ENCODE results near the gene NCK2. TPM values are rescaled to one million over a fixed set of nuclear protein-coding genes. Genes with fewer than 3 reads are reported as not detected.

NCK2 gene
- total and polyA plus RNA-seq, 2 donors = 14.5 to 31.4 TPM

DNA sequence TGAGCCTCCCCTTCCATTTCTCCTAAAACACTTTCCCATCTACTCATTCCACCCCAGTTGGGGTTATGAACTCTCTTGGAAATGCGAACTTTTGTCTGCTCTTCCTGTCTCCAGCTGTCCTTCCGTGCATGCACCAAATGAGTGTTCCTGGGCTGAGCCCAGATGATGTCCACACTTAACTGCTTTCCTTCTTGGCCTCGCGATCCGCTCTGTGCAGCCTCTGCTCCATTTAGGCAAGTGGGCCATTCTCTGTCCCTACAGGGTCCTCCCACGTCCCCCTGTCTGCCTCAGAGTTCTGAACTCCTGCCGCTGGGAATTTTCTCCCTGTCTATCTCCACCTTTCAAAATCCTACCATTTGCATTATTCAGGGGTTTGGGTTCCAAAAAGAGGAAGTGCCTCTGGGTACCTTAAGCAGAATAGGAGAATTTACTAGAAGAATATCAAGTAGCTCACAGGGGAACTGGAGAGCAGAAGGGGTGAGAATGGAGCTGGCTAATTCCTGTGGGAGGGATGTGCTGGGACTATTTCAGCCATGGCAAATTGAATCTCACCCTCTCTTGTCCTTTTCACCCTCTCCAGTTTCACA lies 4.7 kb upstream of the NCK2 start:
- DNase-seq (ENCODE audit: low read depth in 6 of 9, low spot score in 9 of 9) = no peak
- Histone ChIP-seq H3K4me1 (ENCODE audit: control insufficient read depth in 2 of 2, insufficient read depth in 2 of 2, low read length in 2 of 2) (peaks cover 11 to 26% of the 10 kb centered on the region in 2 donors), H3K27ac (ENCODE audit: low read depth in 1 of 2, low read length in 1 of 2) (no peak overlapping the region), H3K27me3 (ENCODE audit: control insufficient read depth in 2 of 2, insufficient read depth in 1 of 2, low read length in 1 of 2) (no peaks in the 10 kb centered on the region), H3K36me3 (ENCODE audit: control insufficient read depth in 2 of 2, insufficient read depth in 2 of 2, low read length in 1 of 2) (no peaks in the 10 kb centered on the region), H3K4me3 (ENCODE audit: low read length in 2 of 2) (no peak overlapping the region), H3K9me3 (ENCODE audit: control insufficient read depth in 2 of 2, insufficient read depth in 1 of 2, low read length in 1 of 2) (peaks cover 0 to 3% of the 10 kb centered on the region in 2 donors)
- whole genome bisulfite sequencing = 97% methylated on average over 7 of the region's 7 CpGs

DNA sequence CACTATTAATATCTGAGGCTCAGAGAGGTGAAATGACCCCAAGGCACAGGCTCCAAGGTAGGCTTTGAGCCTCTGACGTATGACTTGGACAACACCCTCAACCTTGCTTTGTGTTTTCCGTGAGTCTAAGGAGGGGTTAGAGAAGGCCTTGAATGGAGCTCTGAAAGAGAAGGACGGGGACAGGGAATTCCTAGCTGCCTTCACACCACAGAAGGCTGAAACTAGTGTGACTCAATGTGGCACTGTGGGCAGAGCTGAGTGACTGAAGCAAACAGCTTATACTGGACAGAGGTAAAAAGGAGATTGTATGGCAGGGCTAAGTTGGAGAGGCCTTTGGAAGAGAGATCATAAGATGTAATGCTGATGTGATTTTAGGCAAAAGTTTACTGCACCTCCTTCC lies 3.5 kb upstream of the NCK2 start:
- Histone ChIP-seq H3K36me3 (ENCODE audit: control insufficient read depth in 2 of 2, insufficient read depth in 2 of 2, low read length in 1 of 2) (no peaks in the 10 kb centered on the region), H3K4me3 (ENCODE audit: low read length in 2 of 2) (no peak overlapping the region), H3K4me1 (ENCODE audit: control insufficient read depth in 2 of 2, insufficient read depth in 2 of 2, low read length in 2 of 2) (peaks cover 11 to 30% of the 10 kb centered on the region in 2 donors), H3K27ac (ENCODE audit: low read depth in 1 of 2, low read length in 1 of 2) (no peak overlapping the region), H3K9me3 (ENCODE audit: control insufficient read depth in 2 of 2, insufficient read depth in 1 of 2, low read length in 1 of 2) (no peaks in the 10 kb centered on the region), H3K27me3 (ENCODE audit: control insufficient read depth in 2 of 2, insufficient read depth in 1 of 2, low read length in 1 of 2) (no peaks in the 10 kb centered on the region)
- WGBS = 99% methylated on average over 3 of the region's 3 CpGs
- no peak for DNase-seq (ENCODE audit: low read depth in 6 of 9, low spot score in 9 of 9)

DNA sequence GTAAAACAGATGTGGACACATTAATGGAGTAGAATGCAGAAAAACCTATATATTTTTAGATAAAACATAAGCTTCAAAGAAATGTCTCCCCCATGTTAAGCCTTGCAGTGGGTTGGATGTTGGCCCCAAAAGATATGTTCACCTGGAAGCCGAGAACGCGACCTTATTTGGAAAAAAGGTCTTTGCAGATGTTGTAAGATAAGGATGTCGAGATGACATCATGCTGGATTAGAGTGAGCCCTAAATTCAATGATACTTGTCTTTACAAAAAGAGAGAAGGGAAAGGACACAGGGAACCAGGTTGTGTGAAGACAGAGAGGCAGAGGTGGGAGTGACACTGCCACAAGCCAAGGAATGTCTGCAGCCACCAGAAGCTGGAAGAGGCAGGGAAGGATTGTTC lies 3.1 kb upstream of the NCK2 start:
- Histone ChIP-seq H3K9me3 (ENCODE audit: control insufficient read depth in 2 of 2, insufficient read depth in 1 of 2, low read length in 1 of 2) (no peaks in the 10 kb centered on the region), H3K27me3 (ENCODE audit: control insufficient read depth in 2 of 2, insufficient read depth in 1 of 2, low read length in 1 of 2) (no peaks in the 10 kb centered on the region), H3K36me3 (ENCODE audit: control insufficient read depth in 2 of 2, insufficient read depth in 2 of 2, low read length in 1 of 2) (peaks cover 0 to under 1% of the 10 kb centered on the region in 2 donors), H3K27ac (ENCODE audit: low read depth in 1 of 2, low read length in 1 of 2) (no peak overlapping the region), H3K4me3 (ENCODE audit: low read length in 2 of 2) (no peak overlapping the region), H3K4me1 (ENCODE audit: control insufficient read depth in 2 of 2, insufficient read depth in 2 of 2, low read length in 2 of 2) (peaks cover 13 to 35% of the 10 kb centered on the region in 2 donors)
- no peak for DNase-seq (ENCODE audit: low read depth in 6 of 9, low spot score in 9 of 9)
- WGBS = 98% methylated on average over 4 of the region's 4 CpGs

DNA sequence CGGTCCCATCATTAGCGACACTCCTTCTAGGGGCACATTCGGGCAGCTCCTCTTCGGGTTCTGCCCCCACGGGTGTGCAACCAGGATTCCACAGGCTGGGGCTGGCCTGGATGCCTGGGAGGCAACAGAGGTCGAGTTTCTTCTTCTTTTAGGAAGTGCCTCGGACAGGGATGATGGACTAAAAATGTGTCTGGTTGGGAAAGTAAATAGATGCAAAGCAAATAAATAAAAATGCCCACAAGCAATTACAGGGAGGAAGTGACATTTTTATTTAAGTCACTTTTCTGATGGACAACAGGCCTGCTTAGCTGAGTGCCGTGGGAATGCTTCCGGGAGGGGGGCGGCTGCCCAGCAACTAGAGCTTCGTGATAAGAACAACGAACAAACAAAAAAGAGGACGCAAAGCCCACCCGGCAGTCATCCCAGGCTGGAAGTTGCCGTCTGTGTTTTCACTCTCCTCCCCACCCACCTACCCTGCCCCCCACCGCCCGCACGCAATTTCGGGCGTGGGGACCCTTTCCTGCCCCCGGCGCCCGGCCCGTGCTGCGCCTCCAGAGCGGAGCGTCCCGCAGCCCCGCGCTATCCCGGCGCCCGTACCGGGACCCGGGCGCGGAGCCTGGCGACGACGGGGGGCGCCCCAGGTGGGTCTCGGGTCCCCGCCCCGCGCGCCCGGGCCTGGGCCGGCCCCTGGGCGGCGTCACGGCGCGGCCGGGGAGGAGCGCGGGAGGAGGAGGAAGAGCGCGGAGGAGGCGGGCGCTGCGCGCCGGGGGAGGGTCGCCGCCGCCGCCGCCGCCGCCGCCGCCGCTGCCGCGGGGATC lies 412 bp upstream of the NCK2 start:
- no peaks in the 10 kb centered on the region for H3K9me3 ChIP-seq (ENCODE audit: control insufficient read depth in 2 of 2, insufficient read depth in 1 of 2, low read length in 1 of 2)
- peaks cover 17 to 41% of the 10 kb centered on the region in 2 donors for H3K4me1 ChIP-seq (ENCODE audit: control insufficient read depth in 2 of 2, insufficient read depth in 2 of 2, low read length in 2 of 2)
- peaks cover 4 to 9% of the 10 kb centered on the region in 2 donors for H3K36me3 ChIP-seq (ENCODE audit: control insufficient read depth in 2 of 2, insufficient read depth in 2 of 2, low read length in 1 of 2)
- peak overlapping the region; percentile 19 to 87 for H3K27ac ChIP-seq (ENCODE audit: low read depth in 1 of 2, low read length in 1 of 2)
- no peaks in the 10 kb centered on the region for H3K27me3 ChIP-seq (ENCODE audit: control insufficient read depth in 2 of 2, insufficient read depth in 1 of 2, low read length in 1 of 2)
- peak overlapping the region; percentile 49 to 92 for H3K4me3 ChIP-seq (ENCODE audit: low read length in 2 of 2)
- WGBS = 6% methylated on average over 75 of the region's 75 CpGs
- DNase-seq (ENCODE audit: low read depth in 6 of 9, low spot score in 9 of 9) = peak in 6 of 9 donors; percentile 38 to 87 (median 72)

DNA sequence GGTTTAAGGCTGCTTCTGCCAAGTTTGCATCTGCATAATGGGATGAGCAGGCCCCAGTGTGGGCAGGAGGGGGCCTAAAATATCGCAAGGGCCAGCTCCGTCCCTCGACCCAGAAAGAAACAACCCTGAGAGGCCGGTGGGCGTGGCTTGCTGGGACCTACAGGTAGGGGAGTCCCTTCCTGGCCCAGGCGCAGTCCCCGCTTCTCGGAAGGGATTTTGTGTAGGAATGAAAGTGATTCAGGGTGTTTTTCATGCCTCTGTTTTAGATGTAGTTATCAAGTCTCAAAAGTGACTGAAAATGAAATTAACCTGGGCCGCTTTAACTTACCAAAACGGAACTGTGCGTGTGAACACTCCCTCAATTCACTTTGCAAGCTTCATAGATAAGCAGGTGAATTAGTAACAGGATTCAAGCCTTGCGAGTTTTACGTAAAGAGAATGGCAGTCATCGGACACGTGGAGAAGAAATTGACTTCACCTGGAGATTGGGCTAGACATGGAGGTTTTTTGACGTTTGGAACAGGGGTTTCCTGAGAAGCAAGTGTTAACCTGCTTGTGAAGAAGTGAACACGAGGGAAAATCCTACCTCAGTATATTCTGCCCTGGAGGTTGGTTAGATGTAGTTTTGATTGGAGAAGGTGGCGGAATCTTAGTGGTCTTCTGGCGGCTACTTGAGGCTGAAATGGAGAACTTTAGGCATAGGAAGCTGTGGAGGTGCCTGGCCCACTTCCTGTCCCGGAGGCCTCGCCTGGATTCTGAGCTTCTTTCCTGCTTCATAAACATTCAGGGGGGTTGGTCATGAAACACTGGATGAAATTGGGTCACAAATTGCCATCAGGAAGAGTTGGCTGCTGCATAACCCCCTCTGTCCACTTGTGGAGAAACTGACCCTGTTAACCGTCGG lies 1.7 kb downstream of the NCK2 start:
- H3K27ac ChIP-seq (ENCODE audit: low read depth in 1 of 2, low read length in 1 of 2) = peak overlapping the region; percentile 38 to 87
- DNase-seq (ENCODE audit: low read depth in 6 of 9, low spot score in 9 of 9) = peak in 5 of 9 donors; percentile 39 to 71 (median 44)
- 26% methylated on average over 23 of the region's 23 CpGs for WGBS
- peaks cover 10 to 15% of the 10 kb centered on the region in 2 donors for H3K36me3 ChIP-seq (ENCODE audit: control insufficient read depth in 2 of 2, insufficient read depth in 2 of 2, low read length in 1 of 2)
- peaks cover 0 to 4% of the 10 kb centered on the region in 2 donors for H3K9me3 ChIP-seq (ENCODE audit: control insufficient read depth in 2 of 2, insufficient read depth in 1 of 2, low read length in 1 of 2)
- peaks cover 11 to 40% of the 10 kb centered on the region in 2 donors for H3K4me1 ChIP-seq (ENCODE audit: control insufficient read depth in 2 of 2, insufficient read depth in 2 of 2, low read length in 2 of 2)
- no peaks in the 10 kb centered on the region for H3K27me3 ChIP-seq (ENCODE audit: control insufficient read depth in 2 of 2, insufficient read depth in 1 of 2, low read length in 1 of 2)
- H3K4me3 ChIP-seq (ENCODE audit: low read length in 2 of 2) = peak overlapping the region; percentile 68 to 92

DNA sequence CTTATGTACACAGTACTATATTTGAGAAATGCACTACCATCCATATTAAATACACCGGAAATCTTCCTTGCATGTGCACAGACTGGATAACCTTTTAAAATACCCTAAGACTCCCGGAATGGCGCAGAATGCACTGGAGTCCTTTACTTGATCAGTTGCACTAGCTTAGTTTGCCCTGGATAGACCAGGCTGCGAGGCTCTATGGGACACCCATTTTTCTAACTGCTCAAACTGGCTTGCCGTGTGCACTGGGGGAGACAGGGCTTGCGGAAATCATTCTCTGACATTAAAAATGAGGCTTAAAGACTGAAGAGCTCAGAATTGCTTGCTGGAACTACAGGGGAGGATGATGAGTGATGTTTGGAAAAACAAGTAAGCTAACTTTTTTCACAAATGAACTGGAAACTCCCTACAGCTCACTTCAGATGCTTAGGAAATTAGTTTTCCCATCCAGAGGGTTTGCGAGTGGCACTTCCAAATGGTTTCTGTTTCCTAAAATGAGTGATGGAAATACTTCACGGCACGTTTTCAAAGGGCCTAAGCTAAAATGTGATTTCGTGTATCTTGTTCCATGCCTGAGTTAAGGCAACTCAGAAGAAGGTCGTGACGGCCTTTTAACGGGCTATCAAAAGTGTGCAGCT lies 2.7 kb downstream of the NCK2 start:
- peaks cover 11 to 40% of the 10 kb centered on the region in 2 donors for H3K4me1 ChIP-seq (ENCODE audit: control insufficient read depth in 2 of 2, insufficient read depth in 2 of 2, low read length in 2 of 2)

DNA sequence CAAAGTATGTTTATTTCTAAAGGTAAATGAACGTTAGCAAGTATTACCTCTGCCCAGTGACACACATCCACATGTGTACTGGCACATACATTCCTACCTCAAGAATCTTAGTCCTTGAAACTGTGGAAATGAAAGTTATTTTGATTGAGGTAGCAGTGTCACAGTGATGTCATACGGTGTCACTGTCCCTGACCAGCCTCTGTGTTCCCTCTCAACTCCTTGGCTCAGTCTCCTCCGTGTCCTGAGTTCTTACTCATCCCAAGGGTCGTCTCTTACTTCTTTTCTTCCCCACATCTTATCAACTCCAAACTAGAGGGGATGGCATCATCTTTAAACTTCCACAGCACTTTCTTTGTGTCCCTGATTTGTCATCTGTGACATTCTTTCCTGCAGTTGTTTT lies 3.3 kb downstream of the NCK2 start:
- H3K27me3 ChIP-seq (ENCODE audit: control insufficient read depth in 2 of 2, insufficient read depth in 1 of 2, low read length in 1 of 2) = no peaks in the 10 kb centered on the region
- H3K4me3 ChIP-seq (ENCODE audit: low read length in 2 of 2) = no peak overlapping the region
- H3K27ac ChIP-seq (ENCODE audit: low read depth in 1 of 2, low read length in 1 of 2) = no peak overlapping the region
- H3K36me3 ChIP-seq (ENCODE audit: control insufficient read depth in 2 of 2, insufficient read depth in 2 of 2, low read length in 1 of 2) = peaks cover 10 to 17% of the 10 kb centered on the region in 2 donors
- peaks cover 11 to 41% of the 10 kb centered on the region in 2 donors for H3K4me1 ChIP-seq (ENCODE audit: control insufficient read depth in 2 of 2, insufficient read depth in 2 of 2, low read length in 2 of 2)
- no peak for DNase-seq (ENCODE audit: low read depth in 6 of 9, low spot score in 9 of 9)
- WGBS = 91% methylated on average over 4 of the region's 4 CpGs
- H3K9me3 ChIP-seq (ENCODE audit: control insufficient read depth in 2 of 2, insufficient read depth in 1 of 2, low read length in 1 of 2) = peaks cover 0 to 4% of the 10 kb centered on the region in 2 donors

More for the DNA sequence above, 2.7 kb downstream of the NCK2 start:
- no peak for DNase-seq (ENCODE audit: low read depth in 6 of 9, low spot score in 9 of 9)
- 93% methylated on average over 13 of the region's 13 CpGs for WGBS
- peak overlapping the region in 1 of 2 donors; percentile 38 for H3K27ac ChIP-seq (ENCODE audit: low read depth in 1 of 2, low read length in 1 of 2)
- H3K27me3 ChIP-seq (ENCODE audit: control insufficient read depth in 2 of 2, insufficient read depth in 1 of 2, low read length in 1 of 2) = no peaks in the 10 kb centered on the region
- H3K36me3 ChIP-seq (ENCODE audit: control insufficient read depth in 2 of 2, insufficient read depth in 2 of 2, low read length in 1 of 2) = peaks cover 10 to 17% of the 10 kb centered on the region in 2 donors
- H3K9me3 ChIP-seq (ENCODE audit: control insufficient read depth in 2 of 2, insufficient read depth in 1 of 2, low read length in 1 of 2) = peaks cover 0 to 4% of the 10 kb centered on the region in 2 donors
- H3K4me3 ChIP-seq (ENCODE audit: low read length in 2 of 2) = peak overlapping the region in 1 of 2 donors; percentile 68

DNA sequence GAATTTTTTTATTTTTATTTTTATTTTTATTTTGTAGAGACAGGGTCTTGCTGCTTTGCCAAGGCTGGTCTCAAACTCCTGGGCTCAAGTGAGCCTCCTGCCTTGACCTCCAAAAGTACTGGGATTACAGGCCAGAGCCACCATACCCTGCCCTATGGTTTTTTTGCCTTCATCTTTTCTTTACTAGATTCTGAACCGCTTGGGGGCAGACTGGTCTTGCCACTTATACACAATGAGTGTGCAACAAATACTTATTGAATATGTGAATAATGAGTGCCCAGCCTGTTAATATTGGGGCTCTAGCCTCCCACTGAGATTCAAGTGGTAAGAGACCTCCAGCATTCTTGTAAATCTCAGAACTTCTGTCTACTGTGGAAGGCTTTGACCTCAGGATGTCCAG lies 3.9 kb downstream of the NCK2 start:
- Histone ChIP-seq H3K36me3 (ENCODE audit: control insufficient read depth in 2 of 2, insufficient read depth in 2 of 2, low read length in 1 of 2) (peaks cover 10 to 21% of the 10 kb centered on the region in 2 donors), H3K27ac (ENCODE audit: low read depth in 1 of 2, low read length in 1 of 2) (peak overlapping the region in 1 of 2 donors; percentile 33), H3K4me1 (ENCODE audit: control insufficient read depth in 2 of 2, insufficient read depth in 2 of 2, low read length in 2 of 2) (peaks cover 17 to 43% of the 10 kb centered on the region in 2 donors), H3K27me3 (ENCODE audit: control insufficient read depth in 2 of 2, insufficient read depth in 1 of 2, low read length in 1 of 2) (no peaks in the 10 kb centered on the region), H3K9me3 (ENCODE audit: control insufficient read depth in 2 of 2, insufficient read depth in 1 of 2, low read length in 1 of 2) (peaks cover 0 to 4% of the 10 kb centered on the region in 2 donors), H3K4me3 (ENCODE audit: low read length in 2 of 2) (no peak overlapping the region)
- no peak for DNase-seq (ENCODE audit: low read depth in 6 of 9, low spot score in 9 of 9)
- WGBS = 83% methylated on average over 1 of the region's 1 CpG

All from thymus (tissue), 11 donors.